GM12872 (cell line): ENCODE data around the gene ITPR3.

ENCODE experiments used
- TF ChIP-seq, protein P1 (sequence below): IDR thresholded peaks from 3 replicates; pipeline ENCODE4 v1.5.1; 2011; ENCODE audit warnings: low read depth, mild to moderate bottlenecking, low read length, moderate library complexity; ENCODE audit not compliant: insufficient read depth

Gene ITPR3

DNA sequence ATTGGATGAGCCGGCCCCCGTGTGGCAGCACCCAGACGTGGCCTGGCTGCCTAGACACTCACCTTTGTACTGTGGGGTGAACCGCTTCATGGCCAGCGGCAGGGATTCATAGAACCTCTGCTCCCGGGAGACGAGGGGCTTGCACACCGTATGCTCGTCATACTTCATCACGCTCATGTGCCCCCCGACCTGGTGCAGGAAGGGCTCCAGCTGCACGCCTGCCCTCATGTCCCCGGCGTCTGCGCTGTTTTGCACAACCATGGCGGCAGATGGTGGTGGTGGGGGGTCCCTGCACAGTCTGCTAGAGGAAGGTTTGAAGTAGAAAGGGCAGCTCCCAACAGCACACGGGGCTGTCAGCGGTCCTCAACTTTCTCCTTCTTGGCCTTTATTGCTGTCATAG is 114.1 kb downstream of the ITPR3 start:
- TF ChIP-seq, protein P1, sequence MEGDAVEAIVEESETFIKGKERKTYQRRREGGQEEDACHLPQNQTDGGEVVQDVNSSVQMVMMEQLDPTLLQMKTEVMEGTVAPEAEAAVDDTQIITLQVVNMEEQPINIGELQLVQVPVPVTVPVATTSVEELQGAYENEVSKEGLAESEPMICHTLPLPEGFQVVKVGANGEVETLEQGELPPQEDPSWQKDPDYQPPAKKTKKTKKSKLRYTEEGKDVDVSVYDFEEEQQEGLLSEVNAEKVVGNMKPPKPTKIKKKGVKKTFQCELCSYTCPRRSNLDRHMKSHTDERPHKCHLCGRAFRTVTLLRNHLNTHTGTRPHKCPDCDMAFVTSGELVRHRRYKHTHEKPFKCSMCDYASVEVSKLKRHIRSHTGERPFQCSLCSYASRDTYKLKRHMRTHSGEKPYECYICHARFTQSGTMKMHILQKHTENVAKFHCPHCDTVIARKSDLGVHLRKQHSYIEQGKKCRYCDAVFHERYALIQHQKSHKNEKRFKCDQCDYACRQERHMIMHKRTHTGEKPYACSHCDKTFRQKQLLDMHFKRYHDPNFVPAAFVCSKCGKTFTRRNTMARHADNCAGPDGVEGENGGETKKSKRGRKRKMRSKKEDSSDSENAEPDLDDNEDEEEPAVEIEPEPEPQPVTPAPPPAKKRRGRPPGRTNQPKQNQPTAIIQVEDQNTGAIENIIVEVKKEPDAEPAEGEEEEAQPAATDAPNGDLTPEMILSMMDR: no peak

DNA sequence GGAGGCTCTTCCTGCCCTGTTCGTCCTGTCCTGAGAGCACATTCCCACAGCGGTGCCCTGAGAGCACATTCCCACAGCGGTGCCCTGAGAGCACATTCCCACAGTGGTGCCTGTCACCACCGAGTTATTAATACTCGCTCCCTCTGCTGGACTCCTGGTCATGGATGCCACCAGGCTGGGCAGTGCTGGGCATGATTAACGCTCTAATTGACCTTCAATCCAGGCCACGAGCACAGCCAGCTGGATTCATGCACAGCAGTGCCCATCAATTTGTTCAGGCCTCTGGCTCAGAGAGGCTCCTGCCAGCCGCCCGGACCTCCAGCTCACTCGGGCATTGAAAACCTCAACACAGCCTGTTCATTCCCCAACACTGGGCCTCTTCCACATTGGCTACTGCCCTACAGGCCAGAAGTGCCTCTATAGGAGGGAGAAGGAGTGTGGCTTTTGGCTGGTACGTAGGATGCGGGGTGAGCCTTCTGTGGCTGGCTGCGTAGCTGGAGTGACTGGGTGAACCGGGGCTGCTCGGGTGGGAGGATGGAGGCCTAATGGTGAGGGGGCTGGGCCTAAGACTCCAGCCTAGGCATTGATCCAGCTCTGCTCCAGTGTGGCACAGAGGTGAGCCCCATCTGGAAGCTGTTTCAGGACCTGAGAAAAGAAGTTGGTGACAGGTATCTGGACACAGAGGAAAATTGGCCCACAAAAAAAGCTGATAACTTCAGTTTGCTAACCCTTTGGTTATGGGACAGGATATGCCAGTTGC is 116.3 kb downstream of the ITPR3 start:
- TF ChIP-seq, protein P1: no peak

DNA sequence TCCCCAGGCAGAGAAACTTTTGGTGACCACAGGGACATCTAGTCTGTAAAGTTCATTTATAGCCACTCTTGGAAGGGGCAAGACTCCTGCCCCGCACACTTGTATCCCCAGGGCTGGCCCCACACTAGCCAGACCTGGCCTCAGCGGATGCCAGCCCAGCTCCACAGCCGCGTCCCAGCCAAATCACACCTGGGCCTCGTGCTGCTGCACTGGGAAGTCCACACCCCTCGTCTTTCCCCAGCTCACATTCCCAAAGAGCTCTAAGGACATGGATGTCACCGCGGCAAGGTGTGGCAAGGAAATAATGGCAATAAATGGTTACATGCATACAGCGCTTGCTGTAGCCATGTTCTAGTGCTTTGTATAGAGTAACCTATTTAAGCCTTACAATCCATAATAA is 117.0 kb downstream of the ITPR3 start:
- TF ChIP-seq, protein P1: no peak

DNA sequence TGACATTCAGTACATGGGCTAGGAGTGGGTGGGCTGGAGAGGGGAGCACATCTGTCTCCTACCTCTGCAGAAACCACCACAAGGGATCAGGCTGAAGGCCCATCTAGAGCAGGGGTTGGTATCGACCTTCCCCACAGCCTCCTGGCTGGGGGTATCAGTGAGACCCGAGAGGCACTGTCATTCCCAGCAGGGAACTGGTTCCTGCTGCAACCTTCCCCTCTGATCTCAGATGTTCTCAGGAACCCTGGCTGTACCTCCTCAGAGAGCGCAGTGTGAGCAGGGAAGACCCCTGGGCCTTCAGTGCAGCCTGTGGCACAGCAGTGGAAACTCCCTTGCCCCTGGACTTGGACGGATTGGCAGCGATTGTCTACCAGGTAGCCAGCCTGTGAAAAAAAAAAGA is 117.8 kb downstream of the ITPR3 start:
- TF ChIP-seq, protein P1: no peak

DNA sequence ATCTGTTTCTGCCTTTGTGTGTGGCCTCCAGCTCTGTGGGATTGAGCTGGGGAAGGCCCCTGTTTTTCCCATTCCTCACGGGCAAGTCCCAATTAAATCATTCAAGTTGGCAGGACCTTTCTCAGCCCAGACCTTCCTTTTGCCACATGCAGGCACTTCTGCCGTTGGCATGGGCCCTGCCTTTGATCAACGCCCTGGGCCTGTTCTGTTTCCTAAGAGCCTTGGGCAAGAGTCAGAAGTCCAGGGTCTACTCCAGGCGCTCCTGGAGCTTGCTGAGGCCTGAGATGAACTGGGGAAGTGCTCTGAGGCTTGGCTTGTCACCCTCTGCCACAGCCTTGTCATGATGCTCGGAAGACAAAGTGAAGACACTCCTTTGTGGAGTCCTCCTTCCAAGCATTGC is 118.4 kb downstream of the ITPR3 start:
- TF ChIP-seq, protein P1: no peak

DNA sequence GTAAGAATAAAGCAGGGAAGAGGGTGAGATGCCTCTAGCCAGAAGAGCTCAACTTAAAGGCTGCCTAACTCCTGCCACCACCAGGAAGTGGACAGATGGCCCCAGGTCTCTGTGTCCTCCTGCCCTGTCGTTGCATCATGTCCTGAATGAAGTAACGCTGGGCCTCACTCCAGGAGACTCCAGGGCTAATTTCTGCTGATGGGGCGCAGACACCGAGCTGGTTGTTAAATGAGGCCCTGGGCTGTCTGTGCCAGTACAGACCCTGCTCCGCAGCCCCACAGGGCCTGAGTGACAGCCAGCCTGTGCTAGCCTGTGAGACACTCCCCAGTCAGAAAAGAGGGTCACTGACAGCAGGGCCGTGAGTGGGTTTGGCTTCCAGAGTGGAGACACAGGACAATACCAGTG is 119.1 kb downstream of the ITPR3 start:
- TF ChIP-seq, protein P1: no peak

DNA sequence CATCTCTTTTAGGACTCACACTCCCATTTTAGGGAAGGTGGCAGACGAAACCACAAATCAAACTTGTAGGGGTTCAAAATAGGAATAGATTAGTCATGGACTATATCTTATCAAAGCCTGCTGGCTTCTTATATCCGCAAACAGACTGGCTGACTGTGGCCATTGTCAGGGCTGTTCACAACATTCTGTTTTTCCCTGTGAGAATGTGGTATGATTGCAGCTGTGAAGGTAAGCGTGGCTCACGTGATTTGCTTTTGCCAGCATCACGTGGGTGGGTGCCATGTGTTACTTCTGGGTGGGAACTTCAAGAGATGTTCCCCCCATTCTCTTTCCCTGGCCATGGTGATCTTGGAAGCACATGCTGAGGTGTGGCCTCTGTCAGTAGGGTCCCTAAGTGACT is 119.7 kb downstream of the ITPR3 start:
- TF ChIP-seq, protein P1: no peak
